ENCODE results near the gene PGA5. TPM values are rescaled to one million over a fixed set of nuclear protein-coding genes. Genes with fewer than 3 reads are reported as not detected.
"Not testable (repeated sequence)": the region's sequence is repeated elsewhere in the genome, so short reads cannot be mapped to it uniquely, and the experiment has no call there.

PGA5 gene
- total RNA-seq, 4 donors from 2014 or later: 0.86 TPM; not detected in 3

DNA sequence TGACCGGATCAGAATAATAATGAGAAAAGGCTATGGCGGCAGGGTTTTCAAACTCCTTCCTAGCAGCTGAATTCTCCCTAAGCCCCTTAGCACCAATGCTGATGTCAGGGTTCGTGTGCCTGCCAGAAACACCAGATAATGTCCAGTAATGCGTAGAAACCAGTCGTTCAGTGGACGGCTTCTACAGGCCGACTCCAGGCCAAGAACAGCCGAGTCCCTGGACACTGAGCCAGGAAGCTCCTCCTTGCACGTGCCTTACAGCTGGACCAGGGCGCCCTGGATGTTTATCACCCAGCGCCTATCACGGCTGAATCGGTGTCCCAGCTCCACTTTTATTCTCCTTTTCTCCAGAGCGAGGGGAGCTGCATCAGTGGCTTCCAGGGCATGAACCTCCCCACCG, 28.8 kb upstream of the PGA5 start:
- intact Hi-C loops (cut with DNase I); H3K9me3 ChIP-seq: not testable (repeated sequence)

DNA sequence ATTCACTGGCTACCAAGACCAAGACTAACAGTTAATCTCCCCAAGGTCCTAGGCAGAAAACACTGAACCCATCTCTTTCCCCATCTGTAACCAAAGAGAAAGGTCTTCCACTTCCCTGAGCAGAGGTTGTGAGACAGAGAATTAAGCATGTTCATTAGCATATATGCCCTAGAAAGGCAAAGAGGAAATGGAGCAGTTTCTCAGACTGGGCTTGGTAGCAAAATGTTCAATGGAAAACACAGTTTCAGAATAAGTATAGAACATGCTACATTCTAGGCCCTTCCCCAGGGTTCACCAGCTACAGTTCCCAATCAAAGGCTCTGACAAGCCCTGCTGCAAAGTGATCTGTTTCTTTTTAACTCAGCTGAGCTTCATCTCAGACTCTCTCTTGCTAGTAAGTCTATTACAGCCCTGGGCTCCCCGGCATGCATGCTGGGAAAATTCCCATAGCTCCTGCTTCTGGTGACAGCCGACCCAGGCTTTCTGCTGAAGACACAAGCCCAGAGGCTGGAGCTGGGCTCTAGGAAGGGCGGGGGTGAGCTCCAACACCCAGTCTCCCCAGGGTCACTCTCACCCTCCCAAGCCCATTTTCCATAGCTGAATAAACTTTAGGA, 27.2 kb upstream of the PGA5 start:
- WGBS: no CpG with 5 or more reads among the region's 3 CpGs
- H3K36me3 ChIP-seq; H3K27me3 ChIP-seq; H3K9me3 ChIP-seq; intact Hi-C loops (cut with DNase I); H3K4me1 ChIP-seq; H3K27ac ChIP-seq (replicated peaks in 1 of 4); DNase-seq (ENCODE audit: extremely low spot score); H3K4me3 ChIP-seq: not testable (repeated sequence)

More for the DNA sequence above, 28.8 kb upstream of the PGA5 start:
- not testable (repeated sequence) for H3K4me1 ChIP-seq; DNase-seq (ENCODE audit: extremely low spot score); H3K36me3 ChIP-seq; H3K4me3 ChIP-seq; H3K27ac ChIP-seq (replicated peaks in 1 of 4); H3K27me3 ChIP-seq
- WGBS: no CpG with 5 or more reads among the region's 15 CpGs

- H3K27me3 ChIP-seq; DNase-seq (ENCODE audit: extremely low spot score); H3K9me3 ChIP-seq; H3K4me3 ChIP-seq; H3K4me1 ChIP-seq; H3K27ac ChIP-seq (replicated peaks in 1 of 4); H3K36me3 ChIP-seq; intact Hi-C loops (cut with DNase I): not testable (repeated sequence)
- WGBS: no CpG with 5 or more reads among the region's 4 CpGs
Measured at GRCh38 chr11:61218306-61218705, 22.7 kb upstream of the PGA5 start.

GRCh38 chr11:61219016-61219415, 22.0 kb upstream of the PGA5 start:
- H3K4me1 ChIP-seq; H3K4me3 ChIP-seq; H3K27me3 ChIP-seq; intact Hi-C loops (cut with DNase I); H3K27ac ChIP-seq (replicated peaks in 1 of 4); H3K36me3 ChIP-seq; DNase-seq (ENCODE audit: extremely low spot score); H3K9me3 ChIP-seq: not testable (repeated sequence)
- 87% methylated on average over 5 of the region's 5 CpGs for WGBS

- H3K4me1 ChIP-seq; H3K27me3 ChIP-seq; H3K4me3 ChIP-seq; DNase-seq (ENCODE audit: extremely low spot score); H3K36me3 ChIP-seq; intact Hi-C loops (cut with DNase I); H3K9me3 ChIP-seq; H3K27ac ChIP-seq (replicated peaks in 1 of 4): not testable (repeated sequence)
- no CpG with 5 or more reads among the region's 8 CpGs for WGBS
Measured at GRCh38 chr11:61222047-61222446, 18.9 kb upstream of the PGA5 start, which contains the start of gene PGA4. PGA4 (plus strand) TSS chr11:61222347; CDS start chr11:61222401, 54 bp downstream.

DNA sequence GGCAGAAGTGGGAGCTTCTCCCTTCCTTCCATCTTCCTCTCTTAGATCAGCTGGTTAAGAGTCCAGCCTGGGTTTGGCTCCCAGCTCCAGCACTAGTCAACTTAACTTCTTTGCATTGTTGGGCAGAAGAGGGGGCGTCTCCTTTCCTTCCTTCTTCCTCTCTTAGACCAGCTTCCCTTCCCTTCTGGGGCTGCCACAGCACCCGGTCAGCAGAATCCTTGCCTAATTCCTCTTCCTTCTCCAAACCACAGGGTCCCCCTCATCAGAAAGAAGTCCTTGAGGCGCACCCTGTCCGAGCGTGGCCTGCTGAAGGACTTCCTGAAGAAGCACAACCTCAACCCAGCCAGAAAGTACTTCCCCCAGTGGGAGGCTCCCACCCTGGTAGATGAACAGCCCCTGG, 18.3 kb upstream of the PGA5 start:
- H3K4me1 ChIP-seq; H3K4me3 ChIP-seq; intact Hi-C loops (cut with DNase I); H3K27ac ChIP-seq (replicated peaks in 1 of 4); DNase-seq (ENCODE audit: extremely low spot score); H3K36me3 ChIP-seq; H3K9me3 ChIP-seq; H3K27me3 ChIP-seq: not testable (repeated sequence)
- no CpG with 5 or more reads among the region's 5 CpGs for WGBS

GRCh38 chr11:61226457-61227137, 14.4 kb upstream of the PGA5 start:
- H3K9me3 ChIP-seq; intact Hi-C loops (cut with DNase I): not testable (repeated sequence)
- no CpG with 5 or more reads among the region's 10 CpGs for WGBS

GRCh38 chr11:61229458-61229857, 11.5 kb upstream of the PGA5 start:
- H3K27ac ChIP-seq (replicated peaks in 1 of 4); H3K27me3 ChIP-seq; DNase-seq (ENCODE audit: extremely low spot score); H3K9me3 ChIP-seq; intact Hi-C loops (cut with DNase I); H3K4me1 ChIP-seq; H3K4me3 ChIP-seq; H3K36me3 ChIP-seq: not testable (repeated sequence)
- WGBS: no CpG with 5 or more reads among the region's 6 CpGs

More at GRCh38 chr11:61226457-61227137, 14.4 kb upstream of the PGA5 start:
- not testable (repeated sequence) for H3K27ac ChIP-seq (replicated peaks in 1 of 4); H3K27me3 ChIP-seq; DNase-seq (ENCODE audit: extremely low spot score); H3K36me3 ChIP-seq; H3K4me1 ChIP-seq; H3K4me3 ChIP-seq

DNA sequence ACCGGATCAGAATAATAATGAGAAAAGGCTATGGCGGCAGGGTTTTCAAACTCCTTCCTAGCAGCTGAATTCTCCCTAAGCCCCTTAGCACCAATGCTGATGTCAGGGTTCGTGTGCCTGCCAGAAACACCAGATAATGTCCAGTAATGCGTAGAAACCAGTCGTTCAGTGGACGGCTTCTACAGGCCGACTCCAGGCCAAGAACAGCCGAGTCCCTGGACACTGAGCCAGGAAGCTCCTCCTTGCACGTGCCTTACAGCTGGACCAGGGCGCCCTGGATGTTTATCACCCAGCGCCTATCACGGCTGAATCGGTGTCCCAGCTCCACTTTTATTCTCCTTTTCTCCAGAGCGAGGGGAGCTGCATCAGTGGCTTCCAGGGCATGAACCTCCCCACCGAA, 9.9 kb upstream of the PGA5 start:
- H3K27ac ChIP-seq (replicated peaks in 1 of 4): not testable (repeated sequence)

GRCh38 chr11:61231585-61231984, 9.4 kb upstream of the PGA5 start:
- intact Hi-C loops (cut with DNase I); H3K27ac ChIP-seq (replicated peaks in 1 of 4); H3K4me3 ChIP-seq; H3K36me3 ChIP-seq; H3K27me3 ChIP-seq; H3K9me3 ChIP-seq; H3K4me1 ChIP-seq; DNase-seq (ENCODE audit: extremely low spot score): not testable (repeated sequence)
- no CpG with 5 or more reads among the region's 5 CpGs for WGBS

More for the DNA sequence above, 9.9 kb upstream of the PGA5 start:
- H3K4me1 ChIP-seq; H3K36me3 ChIP-seq; H3K4me3 ChIP-seq; DNase-seq (ENCODE audit: extremely low spot score); H3K27me3 ChIP-seq; H3K9me3 ChIP-seq; intact Hi-C loops (cut with DNase I): not testable (repeated sequence)
- WGBS: no CpG with 5 or more reads among the region's 15 CpGs

DNA sequence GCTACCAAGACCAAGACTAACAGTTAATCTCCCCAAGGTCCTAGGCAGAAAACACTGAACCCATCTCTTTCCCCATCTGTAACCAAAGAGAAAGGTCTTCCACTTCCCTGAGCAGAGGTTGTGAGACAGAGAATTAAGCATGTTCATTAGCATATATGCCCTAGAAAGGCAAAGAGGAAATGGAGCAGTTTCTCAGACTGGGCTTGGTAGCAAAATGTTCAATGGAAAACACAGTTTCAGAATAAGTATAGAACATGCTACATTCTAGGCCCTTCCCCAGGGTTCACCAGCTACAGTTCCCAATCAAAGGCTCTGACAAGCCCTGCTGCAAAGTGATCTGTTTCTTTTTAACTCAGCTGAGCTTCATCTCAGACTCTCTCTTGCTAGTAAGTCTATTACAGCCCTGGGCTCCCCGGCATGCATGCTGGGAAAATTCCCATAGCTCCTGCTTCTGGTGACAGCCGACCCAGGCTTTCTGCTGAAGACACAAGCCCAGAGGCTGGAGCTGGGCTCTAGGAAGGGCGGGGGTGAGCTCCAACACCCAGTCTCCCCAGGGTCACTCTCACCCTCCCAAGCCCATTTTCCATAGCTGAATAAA, 8.3 kb upstream of the PGA5 start:
- H3K27me3 ChIP-seq; H3K9me3 ChIP-seq; H3K36me3 ChIP-seq; H3K4me3 ChIP-seq; H3K27ac ChIP-seq (replicated peaks in 1 of 4); intact Hi-C loops (cut with DNase I); DNase-seq (ENCODE audit: extremely low spot score); H3K4me1 ChIP-seq: not testable (repeated sequence)
- WGBS: no CpG with 5 or more reads among the region's 3 CpGs

DNA sequence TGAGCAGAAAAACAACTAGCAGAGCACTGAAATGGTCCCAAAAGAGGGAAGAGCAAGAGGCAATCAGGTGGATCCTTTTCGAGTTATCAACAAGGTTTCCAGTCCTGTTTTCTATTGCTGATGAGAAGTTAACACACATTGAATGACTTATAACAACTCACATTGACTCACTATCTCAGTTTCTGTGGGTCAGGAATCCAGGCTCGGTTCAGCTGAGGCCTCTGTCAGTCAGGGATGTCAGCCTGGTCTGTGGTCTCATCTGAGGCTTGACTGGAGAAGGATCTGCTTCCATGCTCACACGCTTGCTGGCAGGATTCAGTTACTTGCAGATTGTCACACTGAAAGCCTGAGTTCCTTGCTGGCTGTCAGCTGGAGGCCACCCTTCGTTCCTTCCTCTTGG, 3.8 kb upstream of the PGA5 start:
- DNase-seq (ENCODE audit: extremely low spot score); intact Hi-C loops (cut with DNase I): not testable (repeated sequence)
- whole genome bisulfite sequencing: no CpG with 5 or more reads among the region's 4 CpGs

GRCh38 chr11:61240288-61240687, 687 bp upstream of the PGA5 start:
- H3K27me3 ChIP-seq; H3K9me3 ChIP-seq; H3K4me1 ChIP-seq; H3K36me3 ChIP-seq; DNase-seq (ENCODE audit: extremely low spot score); H3K27ac ChIP-seq (replicated peaks in 1 of 4); intact Hi-C loops (cut with DNase I); H3K4me3 ChIP-seq: not testable (repeated sequence)
- WGBS: 62% methylated on average over 8 of the region's 8 CpGs

More for the DNA sequence above, 3.8 kb upstream of the PGA5 start:
- not testable (repeated sequence) for H3K27me3 ChIP-seq; H3K36me3 ChIP-seq; H3K9me3 ChIP-seq; H3K4me1 ChIP-seq; H3K4me3 ChIP-seq; H3K27ac ChIP-seq (replicated peaks in 1 of 4)

Data from esophagus muscularis mucosa (tissue), 4 donors.